HepG2 (cell line): ENCODE data around the gene MLXIPL. TPM values are rescaled to one million over a fixed set of nuclear protein-coding genes. Genes with fewer than 3 reads are reported as not detected.
A peak's percentile ranks its signal among the peaks of the same experiment; 100 is the strongest.

ENCODE experiments used
- AGO2 ChIP-seq: fragments of 200-400 bp; formaldehyde crosslinking; optimal IDR thresholded peaks from 2 replicates; pipeline ENCODE3; 2017; ENCODE audit warnings: mild to moderate bottlenecking, low read depth, low read length, moderate library complexity
- CCAR2 ChIP-seq: fragments of 200-400 bp; formaldehyde crosslinking; optimal IDR thresholded peaks from 2 replicates; pipeline ENCODE3; 2018; ENCODE audit warnings: low read depth, mild to moderate bottlenecking, low read length, moderate library complexity
- DMAP1 ChIP-seq: IDR thresholded peaks from 2 replicates; pipeline ENCODE4 v1.6.1; 2016
- PAF1 ChIP-seq: IDR thresholded peaks from 2 replicates; pipeline ENCODE4 v1.6.1; 2016; ENCODE audit warnings: missing genetic modification reagents, missing compliant biosample characterization
- POLR2A ChIP-seq, 2 experiments: IDR thresholded peaks; 2 replicates each; pipeline ENCODE4 v1.6.1; 2011; ENCODE audit warnings: low read depth in 2 of 2, low read length in 2 of 2, mild to moderate bottlenecking in 1 of 2, moderate library complexity in 1 of 2; ENCODE audit not compliant: insufficient read depth in 1 of 2
- POLR2AphosphoS2 ChIP-seq: IDR thresholded peaks from 2 replicates; pipeline ENCODE4 v1.6.1; 2011; ENCODE audit warnings: low read depth, low read length, improper control_type of control experiment
- polyA plus RNA-seq, 8 experiments: library from polyadenylated mRNA; depleted of rRNA in 3 of 8; stranded (reverse) in 7 of 8; unstranded in 1 of 8; fragments of >200 nt; fragmentation: Illumina TruSeq in 4 of 8; extraction: Trizol in 4 of 8; gene quantifications; 2 replicates each; pipeline versions ENCODE4 v1.2.1 to v1.2.3, GENCODE V29; 2011 to 2016; ENCODE audit warnings: low read depth in 4 of 8, missing spikeins in 1 of 8, mixed read lengths in 1 of 8; ENCODE audit not compliant: insufficient read depth in 1 of 8
- total RNA-seq, 5 experiments: library from RNA; depleted of rRNA; stranded (reverse); fragments of >200 nt; fragmentation: Illumina TruSeq; extraction: Trizol; gene quantifications; 2 replicates each; pipeline ENCODE4 v1.2.3, GENCODE V29; 2016; ENCODE audit warnings: low read depth in 1 of 5
- TF ChIP-seq, protein P1 (sequence below): sonication (generic); formaldehyde crosslinking; IDR thresholded peaks from 2 replicates; pipeline ENCODE4 v1.4.0; 2020; ENCODE audit warnings: missing genetic modification reagents, borderline replicate concordance
- TF ChIP-seq, protein P2 (sequence below): sonication (generic); formaldehyde crosslinking; IDR thresholded peaks from 2 replicates; pipeline ENCODE4 v1.5.0; 2020; ENCODE audit warnings: missing genetic modification reagents
- TF ChIP-seq, protein P3 (sequence below): sonication (generic); formaldehyde crosslinking; IDR thresholded peaks from 2 replicates; pipeline ENCODE4 v1.4.0; 2020; ENCODE audit warnings: missing genetic modification reagents

MLXIPL gene
- total and polyA plus RNA-seq, 2 of the 13 experiments (the other 11 are each of a cell fraction or from before 2014, with no cell fraction given): 51.6 to 60.1 TPM

DNA sequence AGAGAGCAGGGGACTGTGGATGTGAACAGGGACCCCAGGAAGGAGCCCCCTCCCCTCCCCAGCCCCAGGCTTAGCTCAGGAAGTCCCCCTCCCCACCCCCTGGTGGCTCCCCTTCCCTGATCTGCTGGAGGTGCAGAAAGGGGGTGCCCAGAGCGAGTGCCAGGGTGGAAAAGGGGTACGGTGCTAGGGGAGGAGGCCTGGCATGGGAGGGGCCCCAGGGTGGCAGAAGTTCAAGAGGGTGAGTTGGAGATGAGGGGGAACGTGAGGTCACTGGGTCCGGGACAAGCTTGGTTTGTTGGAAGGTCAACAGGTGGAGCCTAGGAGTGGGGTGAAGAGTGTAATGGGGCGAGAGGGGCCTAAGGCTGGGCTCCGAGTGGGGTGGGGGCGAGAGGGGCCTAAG lies 24.4 kb downstream of the MLXIPL start (continued):
- TF ChIP-seq DMAP1: no peak
- TF ChIP-seq POLR2AphosphoS2: peak; percentile 48; the same call in 1 of the 2 replicates
- peak; percentile 81 for TF ChIP-seq AGO2
- TF ChIP-seq PAF1 (CRISPR knock-in tag): 0 out of 2 replicates have a peak, but pooled peaks have one; percentile 31
- peak in 1 of 2 experiments; percentile 50; a peak in 2 of 4 replicates for TF ChIP-seq POLR2A (IDR thresholded peaks at IDR 0.05; ENCODE audit: insufficient read depth in 1 of 2, low read depth in 2 of 2, low read length in 2 of 2)
- TF ChIP-seq, protein P1, sequence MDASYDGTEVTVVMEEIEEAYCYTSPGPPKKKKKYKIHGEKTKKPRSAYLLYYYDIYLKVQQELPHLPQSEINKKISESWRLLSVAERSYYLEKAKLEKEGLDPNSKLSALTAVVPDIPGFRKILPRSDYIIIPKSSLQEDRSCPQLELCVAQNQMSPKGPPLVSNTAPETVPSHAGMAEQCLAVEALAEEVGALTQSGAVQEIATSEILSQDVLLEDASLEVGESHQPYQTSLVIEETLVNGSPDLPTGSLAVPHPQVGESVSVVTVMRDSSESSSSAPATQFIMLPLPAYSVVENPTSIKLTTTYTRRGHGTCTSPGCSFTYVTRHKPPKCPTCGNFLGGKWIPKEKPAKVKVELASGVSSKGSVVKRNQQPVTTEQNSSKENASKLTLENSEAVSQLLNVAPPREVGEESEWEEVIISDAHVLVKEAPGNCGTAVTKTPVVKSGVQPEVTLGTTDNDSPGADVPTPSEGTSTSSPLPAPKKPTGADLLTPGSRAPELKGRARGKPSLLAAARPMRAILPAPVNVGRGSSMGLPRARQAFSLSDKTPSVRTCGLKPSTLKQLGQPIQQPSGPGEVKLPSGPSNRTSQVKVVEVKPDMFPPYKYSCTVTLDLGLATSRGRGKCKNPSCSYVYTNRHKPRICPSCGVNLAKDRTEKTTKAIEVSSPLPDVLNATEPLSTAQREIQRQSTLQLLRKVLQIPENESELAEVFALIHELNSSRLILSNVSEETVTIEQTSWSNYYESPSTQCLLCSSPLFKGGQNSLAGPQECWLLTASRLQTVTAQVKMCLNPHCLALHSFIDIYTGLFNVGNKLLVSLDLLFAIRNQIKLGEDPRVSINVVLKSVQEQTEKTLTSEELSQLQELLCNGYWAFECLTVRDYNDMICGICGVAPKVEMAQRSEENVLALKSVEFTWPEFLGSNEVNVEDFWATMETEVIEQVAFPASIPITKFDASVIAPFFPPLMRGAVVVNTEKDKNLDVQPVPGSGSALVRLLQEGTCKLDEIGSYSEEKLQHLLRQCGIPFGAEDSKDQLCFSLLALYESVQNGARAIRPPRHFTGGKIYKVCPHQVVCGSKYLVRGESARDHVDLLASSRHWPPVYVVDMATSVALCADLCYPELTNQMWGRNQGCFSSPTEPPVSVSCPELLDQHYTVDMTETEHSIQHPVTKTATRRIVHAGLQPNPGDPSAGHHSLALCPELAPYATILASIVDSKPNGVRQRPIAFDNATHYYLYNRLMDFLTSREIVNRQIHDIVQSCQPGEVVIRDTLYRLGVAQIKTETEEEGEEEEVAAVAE (CRISPR knock-in tag): no peak
- TF ChIP-seq, protein P2, sequence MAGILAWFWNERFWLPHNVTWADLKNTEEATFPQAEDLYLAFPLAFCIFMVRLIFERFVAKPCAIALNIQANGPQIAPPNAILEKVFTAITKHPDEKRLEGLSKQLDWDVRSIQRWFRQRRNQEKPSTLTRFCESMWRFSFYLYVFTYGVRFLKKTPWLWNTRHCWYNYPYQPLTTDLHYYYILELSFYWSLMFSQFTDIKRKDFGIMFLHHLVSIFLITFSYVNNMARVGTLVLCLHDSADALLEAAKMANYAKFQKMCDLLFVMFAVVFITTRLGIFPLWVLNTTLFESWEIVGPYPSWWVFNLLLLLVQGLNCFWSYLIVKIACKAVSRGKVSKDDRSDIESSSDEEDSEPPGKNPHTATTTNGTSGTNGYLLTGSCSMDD: no peak
- peak; percentile 98 for TF ChIP-seq CCAR2
- TF ChIP-seq, protein P3, sequence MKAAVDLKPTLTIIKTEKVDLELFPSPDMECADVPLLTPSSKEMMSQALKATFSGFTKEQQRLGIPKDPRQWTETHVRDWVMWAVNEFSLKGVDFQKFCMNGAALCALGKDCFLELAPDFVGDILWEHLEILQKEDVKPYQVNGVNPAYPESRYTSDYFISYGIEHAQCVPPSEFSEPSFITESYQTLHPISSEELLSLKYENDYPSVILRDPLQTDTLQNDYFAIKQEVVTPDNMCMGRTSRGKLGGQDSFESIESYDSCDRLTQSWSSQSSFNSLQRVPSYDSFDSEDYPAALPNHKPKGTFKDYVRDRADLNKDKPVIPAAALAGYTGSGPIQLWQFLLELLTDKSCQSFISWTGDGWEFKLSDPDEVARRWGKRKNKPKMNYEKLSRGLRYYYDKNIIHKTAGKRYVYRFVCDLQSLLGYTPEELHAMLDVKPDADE: no peak
- TF ChIP-seq, all 625 proteins: peak for 16
